GM11168 (cell line): ENCODE results near the gene LPCAT2.

Experiments used
- in situ Hi-C: fragments of 300-500 bp; cut with MboI; formaldehyde crosslinking; loops from one replicate; pipeline ENCODE4 v1.12.0; 2022; ENCODE audit warnings: low sequenced_read_pairs; ENCODE audit not compliant: unreplicated experiment

Gene LPCAT2

GRCh38 chr16:55500530-55501011 is 8.3 kb upstream of the LPCAT2 start:
- in situ Hi-C loops: no loop called here

GRCh38 chr16:55501549-55502322 is 7.1 kb upstream of the LPCAT2 start:
- in situ Hi-C loops: no loop called here

GRCh38 chr16:55502801-55503366 is 6.0 kb upstream of the LPCAT2 start:
- in situ Hi-C loops: no loop called here

GRCh38 chr16:55503726-55504550 is 4.9 kb upstream of the LPCAT2 start:
- in situ Hi-C loops: no loop called here

- in situ Hi-C loops: no loop called here
Observed at GRCh38 chr16:55505333-55506015, 3.4 kb upstream of the LPCAT2 start.

GRCh38 chr16:55506083-55506482 is 2.8 kb upstream of the LPCAT2 start:
- in situ Hi-C loops: no loop called here

- in situ Hi-C loops: no loop called here
Observed at GRCh38 chr16:55506708-55507107, 2.2 kb upstream of the LPCAT2 start.

GRCh38 chr16:55508271-55508921 is 476 bp upstream of the LPCAT2 start:
- in situ Hi-C loops: no loop called here

GRCh38 chr16:55510185-55510805 is 1.4 kb downstream of the LPCAT2 start:
- in situ Hi-C loops: no loop called here

GRCh38 chr16:55512941-55513340 is 4.1 kb downstream of the LPCAT2 start:
- in situ Hi-C loops: no loop called here

- in situ Hi-C loops: no loop called here
Observed at GRCh38 chr16:55513616-55514015, 4.7 kb downstream of the LPCAT2 start.

- in situ Hi-C loops: no loop called here
Observed at GRCh38 chr16:55515111-55515510, 6.2 kb downstream of the LPCAT2 start.

- in situ Hi-C loops: no loop called here
Observed at GRCh38 chr16:55521792-55522191, 12.9 kb downstream of the LPCAT2 start.

GRCh38 chr16:55526441-55526840 is 17.6 kb downstream of the LPCAT2 start:
- in situ Hi-C loops: no loop called here

GRCh38 chr16:55527885-55528284 is 19.0 kb downstream of the LPCAT2 start:
- in situ Hi-C loops: no loop called here

- in situ Hi-C loops: no loop called here
Observed at GRCh38 chr16:55529018-55529417, 20.1 kb downstream of the LPCAT2 start.

GRCh38 chr16:55530316-55530856 is 21.5 kb downstream of the LPCAT2 start:
- in situ Hi-C loops: no loop called here

GRCh38 chr16:55532227-55532626 is 23.4 kb downstream of the LPCAT2 start:
- in situ Hi-C loops: no loop called here

GRCh38 chr16:55534756-55535155 is 25.9 kb downstream of the LPCAT2 start:
- in situ Hi-C loops: no loop called here
